CD4-positive, alpha-beta T cell treated with Interleukin-2 at 100 ng/mL for 4 hours (primary cell): Measurements from ENCODE around the gene RBFOX1.

Experiments
- DNase-seq: peaks from one replicate; pipeline ENCODE4 v3.0.0-alpha.2; 2020; ENCODE audit warnings: low spot score

RBFOX1 gene

DNA sequence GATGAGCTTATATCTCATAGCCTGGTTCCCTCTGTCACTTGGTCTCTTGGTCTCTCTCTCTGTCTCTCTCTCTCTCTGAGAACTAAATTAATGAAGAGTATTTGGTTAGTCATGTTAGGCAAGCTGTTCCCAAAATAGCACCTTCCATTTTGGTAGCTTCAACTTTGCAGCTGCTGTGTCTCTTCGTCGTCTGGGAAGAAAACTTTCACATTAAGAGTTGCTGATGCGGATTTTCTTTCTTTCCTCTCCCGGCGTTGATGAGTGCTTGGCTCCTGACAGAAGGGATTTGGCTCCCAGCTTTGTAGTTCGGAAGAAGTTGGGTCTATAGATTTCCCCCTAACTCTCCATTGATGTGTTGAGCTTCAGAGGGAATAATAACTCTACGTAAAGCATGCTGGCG, at the start of gene RBFOX1:
Gene RBFOX1 (plus strand): TSS at position 235 of the 400 bp plus-strand sequence.
- no peak for DNase-seq

DNA sequence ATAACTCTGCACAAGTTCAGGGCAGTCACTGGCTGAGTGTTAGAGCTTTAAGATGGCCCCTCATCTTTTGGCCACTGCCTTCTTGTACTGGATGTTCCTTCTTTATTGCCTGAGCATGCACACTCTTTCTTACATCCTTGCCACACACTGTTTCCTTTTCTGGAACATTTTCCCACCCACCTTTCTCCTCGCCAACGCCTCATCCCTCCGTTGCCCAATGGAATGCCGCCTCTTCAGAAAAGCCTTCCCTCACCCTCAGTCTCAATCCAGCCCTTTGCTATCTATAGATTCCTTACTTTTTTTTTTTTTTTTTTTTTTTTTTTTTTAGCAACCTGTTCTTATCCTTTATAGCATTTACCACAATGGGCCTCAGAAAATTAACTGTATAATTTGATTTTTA, 47.9 kb upstream of the RBFOX1 start:
- no peak for DNase-seq

DNA sequence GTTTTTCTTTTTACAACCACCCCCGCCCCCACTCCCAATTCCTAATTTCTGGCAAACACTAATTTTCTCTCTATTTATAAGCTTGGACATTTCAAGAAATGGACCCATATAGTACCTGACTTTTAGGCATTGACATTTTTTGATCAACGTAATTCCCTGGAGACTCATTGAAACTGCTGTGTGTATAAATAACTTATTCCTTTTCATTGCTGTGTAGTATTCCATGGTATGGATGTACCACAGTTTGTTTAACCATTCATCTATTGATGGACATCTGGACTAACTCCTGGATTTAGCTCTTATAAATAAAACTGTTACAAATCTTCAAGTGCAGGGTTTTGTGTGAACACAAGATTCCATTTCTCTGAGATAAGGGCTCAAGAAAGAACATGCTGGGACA, 47.1 kb upstream of the RBFOX1 start:
- DNase-seq: no peak

DNA sequence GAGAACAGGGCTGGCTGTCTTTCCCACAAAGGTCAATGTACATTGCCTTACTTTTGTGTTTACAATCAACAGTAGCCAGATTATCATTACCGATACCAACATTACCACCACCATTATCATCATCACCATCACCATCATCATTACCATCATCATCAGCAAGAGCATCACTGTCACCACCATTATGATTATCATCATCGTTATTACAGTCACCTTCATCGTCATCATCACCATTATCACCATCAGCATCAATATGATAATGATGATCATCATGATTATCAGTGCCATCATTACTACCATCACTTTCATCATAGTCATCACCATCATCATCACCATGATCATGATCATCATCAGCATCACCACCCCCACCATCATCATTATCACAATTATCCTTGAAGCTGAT, 43.3 kb upstream of the RBFOX1 start:
- no peak for DNase-seq

DNA sequence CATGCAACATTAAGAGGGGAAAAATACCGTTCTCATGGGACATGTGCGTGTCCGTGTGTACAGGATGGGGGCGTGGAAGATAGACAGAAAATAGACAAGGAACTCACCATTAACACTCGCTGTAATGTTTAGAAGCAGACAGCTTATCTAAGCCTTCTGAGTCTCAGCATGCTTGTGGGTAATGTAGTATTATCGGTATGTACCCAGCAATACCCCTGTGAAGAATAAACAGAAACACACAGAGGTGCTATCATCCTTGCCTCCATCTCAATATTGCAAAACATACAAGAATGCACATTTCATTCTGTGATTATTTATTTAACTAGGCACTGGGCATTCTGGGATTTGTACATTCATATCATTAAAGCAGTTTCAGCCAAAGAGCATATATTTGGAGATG, 42.0 kb upstream of the RBFOX1 start:
- no peak for DNase-seq

DNA sequence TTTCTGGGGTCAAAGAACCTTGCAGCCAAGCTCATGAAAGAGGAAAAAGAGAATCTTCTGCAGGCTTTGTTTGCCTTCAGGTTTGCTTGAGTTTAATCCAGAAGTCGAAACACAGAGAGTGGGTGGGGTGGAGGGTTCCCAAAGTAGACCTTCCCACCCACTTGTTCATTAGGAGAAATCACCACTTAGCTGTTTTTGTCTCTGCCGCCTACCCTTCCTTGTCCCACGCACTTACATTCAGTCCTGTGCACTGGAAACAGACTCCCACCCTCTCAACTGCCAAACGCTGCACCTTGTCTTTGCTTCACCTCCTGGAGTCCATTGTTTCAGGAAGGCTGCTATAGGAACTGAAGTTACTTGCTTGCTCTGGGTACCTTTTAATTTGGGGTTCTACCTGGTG, 38.6 kb upstream of the RBFOX1 start:
- DNase-seq: no peak

DNA sequence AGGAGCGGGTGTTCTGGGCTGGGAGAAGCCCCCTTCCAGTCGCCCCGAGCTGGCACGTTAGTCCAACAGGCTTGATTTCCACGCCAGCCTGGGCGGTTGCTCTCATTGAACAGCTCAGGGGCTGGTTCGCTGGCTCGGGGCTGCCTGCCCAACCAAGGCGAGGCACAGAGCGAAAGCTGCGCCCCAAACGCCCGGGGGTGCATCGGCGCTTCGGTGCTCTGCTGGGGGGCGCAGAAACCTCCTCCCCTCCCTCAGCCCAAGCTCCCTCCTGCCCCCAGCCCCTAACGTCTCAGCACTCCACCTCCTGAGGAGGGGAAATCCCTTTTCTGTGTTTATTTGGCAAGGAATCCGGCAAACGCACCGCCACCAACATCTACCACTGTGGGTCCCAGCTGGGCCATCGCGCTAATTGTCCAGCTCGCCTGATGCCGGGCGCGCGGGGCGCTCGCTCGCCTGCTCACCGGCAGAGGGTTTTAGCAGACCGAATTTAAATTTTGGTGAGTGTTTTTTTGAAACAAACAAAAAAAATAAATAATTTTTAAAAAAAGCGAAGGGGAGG, 29.5 kb upstream of the RBFOX1 start:
- no peak for DNase-seq

DNA sequence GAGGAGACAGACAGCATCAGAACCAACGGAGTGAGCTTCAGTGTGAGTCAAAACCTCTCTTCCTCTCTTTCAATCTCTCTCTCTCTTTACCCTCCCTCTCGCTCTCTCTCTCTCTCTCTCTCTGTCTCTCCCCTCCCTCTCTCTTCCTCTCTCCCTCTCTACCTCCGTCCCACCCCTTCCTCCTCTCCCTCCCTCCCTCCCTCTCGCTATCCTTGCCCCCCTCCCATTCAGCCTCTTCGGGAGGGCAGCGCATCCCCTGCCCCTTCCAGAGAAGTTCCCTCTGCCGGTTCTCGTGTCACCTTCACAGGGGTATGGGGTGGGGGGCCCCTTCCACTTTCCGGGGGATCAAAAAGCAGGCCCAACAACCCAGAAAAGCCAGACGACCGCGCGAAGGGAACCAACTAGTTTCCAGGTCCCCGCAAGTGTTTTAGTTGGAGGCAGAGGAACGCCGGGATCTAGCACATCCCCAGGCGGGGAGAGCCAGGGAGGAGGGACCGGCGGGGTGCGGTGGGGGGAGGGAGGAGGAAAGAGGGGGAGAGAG, 28.9 kb upstream of the RBFOX1 start:
- DNase-seq: no peak

DNA sequence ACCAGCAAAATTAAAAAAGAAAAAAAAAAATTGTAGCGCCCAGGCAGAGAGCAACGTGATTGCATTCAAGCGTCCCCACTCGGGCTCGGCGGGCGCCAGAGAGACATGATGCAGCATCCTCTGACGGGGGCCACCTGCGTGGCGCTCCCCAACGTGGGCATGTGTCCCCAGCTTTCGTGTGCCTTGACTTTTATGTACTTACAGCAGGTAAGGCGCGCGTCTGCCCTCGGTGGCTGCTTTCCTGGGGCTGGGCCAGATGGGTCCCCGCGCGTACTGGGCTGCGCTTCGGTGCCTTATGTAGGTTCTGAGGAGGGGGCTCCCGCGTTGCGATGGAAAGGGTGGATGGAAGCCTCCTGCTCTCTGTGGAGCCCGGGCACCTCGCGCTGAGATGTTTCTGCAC, 28.4 kb upstream of the RBFOX1 start:
- no peak for DNase-seq

DNA sequence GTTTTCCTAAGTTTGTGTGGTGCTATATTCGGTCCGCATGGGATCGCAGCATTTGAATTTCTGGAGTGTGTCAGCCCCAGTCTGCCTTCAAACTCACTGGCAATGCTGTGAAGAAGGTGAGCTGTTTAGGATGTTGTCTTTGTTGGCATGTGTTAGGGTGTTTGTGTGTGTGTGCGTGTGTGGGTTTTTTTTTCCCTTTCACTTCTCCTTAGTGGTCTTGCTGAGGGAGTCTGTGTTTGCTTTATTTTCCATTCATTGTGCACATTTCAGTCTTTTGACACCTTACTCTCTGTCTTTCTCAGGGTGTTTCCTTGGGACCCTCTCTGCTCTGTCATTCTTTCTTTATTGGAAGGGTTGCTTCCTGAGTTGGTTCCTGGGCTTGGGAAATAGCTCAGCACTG, 27.7 kb upstream of the RBFOX1 start:
- no peak for DNase-seq

DNA sequence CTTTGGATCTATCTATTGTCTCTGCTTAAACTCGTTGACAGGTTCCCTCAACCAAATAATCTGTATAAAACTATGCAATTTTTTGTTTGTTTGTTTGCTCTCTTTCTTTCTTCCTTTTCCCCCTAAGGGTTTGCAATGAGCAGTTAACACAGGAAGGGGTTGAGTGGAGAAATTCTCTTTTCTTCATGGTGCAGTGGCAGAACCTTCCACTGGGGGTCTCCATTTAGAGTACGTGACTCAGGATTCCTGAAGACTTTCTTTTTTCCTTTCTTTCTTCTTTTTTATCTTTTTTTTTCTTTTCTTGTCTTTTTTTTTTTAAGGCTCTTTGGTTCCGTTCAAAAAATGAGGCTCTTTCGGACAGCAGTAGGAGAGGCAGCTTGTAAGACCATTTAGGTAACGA, 19.5 kb upstream of the RBFOX1 start:
- DNase-seq: no peak

DNA sequence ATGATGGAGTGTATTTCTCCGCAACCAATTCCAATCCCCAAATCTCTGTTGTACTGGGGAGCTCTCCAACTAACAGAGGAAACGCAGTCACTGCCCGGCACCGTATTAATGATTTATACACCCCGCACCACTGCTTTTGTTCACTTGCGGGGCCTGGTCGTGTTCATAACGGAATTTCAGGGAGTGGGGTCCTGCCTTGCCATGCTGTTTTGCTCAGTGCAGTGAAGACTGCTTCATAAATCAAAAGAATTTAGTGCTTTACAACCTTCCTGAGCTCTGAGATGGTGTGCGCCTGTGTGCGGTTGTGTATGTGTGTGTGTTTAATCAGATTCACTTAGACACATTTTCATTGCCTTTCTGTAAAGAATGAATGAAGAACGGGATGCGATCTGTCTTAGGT, 18.5 kb upstream of the RBFOX1 start:
- no peak for DNase-seq

DNA sequence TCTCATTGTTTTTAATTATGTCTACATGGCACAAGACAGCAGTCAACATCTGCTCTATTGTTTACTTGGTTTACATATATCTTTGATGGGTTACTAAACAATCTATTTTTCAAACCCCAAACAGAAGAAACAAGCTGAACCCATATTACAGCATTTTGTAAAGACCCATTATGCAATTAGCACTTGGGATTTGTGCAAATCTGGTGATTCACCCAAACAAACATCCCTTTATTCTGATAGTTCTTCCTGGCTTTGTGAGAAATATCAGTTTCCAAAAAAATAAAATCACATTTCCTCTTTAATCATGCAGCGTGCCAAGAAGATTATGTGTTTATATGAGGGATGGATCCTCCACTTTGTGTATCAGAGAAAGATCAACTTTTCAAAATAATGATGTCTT, 16.8 kb upstream of the RBFOX1 start:
- DNase-seq: no peak

DNA sequence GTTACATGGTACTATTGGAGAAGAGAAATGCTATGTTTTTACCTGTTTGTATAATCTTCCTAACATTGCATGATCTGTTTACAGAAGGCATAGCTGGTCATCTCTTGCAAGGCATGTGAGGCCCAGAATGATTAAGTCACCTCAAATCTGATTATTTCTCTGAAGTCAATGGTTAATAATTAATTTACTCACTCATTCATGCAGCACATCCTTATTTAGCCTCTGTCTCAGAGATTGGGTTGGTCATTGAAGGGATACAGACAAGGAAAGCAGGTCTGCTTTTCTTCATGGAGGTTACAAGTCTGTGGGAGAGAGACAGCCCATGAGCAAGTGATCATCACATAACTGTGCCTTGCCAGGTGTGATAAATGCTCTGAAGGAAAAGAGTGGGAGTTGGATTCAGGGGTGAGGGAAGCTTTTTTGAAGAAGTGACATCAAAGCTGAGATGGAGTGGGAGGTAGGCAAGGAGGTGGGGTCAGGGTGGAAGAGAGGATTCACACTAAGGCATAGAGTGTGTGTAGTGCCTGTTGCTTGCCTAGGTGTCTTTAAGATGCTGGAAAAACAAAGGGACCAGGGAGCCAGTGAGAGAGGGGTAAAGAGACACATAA, 16.3 kb upstream of the RBFOX1 start:
- DNase-seq: no peak

DNA sequence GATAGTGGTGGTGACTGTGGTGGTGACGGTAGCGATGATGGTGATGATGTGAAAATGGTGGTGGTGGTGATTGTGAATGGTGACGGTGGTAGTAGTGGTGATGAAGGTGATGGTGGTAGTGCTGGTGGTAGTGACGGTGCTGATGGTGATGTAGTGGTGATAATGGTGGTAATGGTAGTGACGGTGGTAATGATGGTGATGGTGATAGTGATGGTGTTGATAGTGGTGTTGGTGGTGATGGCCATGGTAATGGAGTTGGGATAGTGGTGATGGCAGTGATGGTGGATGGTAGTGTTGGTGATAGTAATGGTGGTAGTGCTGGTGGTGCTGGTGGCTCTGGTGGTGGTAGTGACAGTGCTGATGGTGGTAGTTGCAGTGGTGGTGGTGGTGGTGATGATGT, 14.7 kb upstream of the RBFOX1 start:
- no peak for DNase-seq

DNA sequence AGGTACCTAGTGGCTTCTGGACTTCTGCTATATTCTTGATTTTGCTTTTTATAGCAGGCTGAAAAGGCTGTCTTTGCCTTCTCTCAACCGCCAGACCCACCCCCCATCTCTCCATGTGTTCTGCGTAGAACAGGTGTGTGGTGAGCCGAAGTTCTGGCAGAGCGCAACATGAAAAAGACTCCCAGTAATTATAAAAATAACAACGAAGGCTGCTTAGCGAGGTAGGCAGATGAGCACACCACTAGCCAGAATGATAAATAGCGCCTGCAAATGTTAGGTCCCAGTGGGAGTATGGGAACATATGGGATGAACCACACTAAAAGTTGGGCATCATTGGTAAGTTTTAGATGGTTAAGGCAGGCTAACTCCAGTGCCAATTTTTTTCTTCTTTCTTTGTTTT, 14.0 kb upstream of the RBFOX1 start:
- DNase-seq: no peak

DNA sequence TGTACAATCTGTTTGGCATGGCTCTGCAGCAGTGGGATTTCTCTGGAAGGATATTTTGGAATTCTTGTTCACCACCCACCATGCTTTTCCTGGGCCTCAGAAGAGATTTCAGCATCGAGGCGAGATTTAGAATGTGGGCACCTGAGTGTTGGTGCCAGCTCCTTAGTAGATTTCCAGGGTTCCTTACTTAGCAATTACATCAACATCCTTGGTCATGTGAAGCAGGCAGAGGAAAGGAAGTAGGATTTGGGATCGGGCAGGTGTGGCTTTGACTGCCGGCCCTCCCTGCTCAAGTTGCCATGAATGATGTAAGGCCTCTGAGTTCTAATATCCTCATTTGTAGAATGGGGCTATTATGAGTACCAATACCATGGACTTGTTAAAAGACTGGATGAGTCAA, 13.1 kb upstream of the RBFOX1 start:
- no peak for DNase-seq

DNA sequence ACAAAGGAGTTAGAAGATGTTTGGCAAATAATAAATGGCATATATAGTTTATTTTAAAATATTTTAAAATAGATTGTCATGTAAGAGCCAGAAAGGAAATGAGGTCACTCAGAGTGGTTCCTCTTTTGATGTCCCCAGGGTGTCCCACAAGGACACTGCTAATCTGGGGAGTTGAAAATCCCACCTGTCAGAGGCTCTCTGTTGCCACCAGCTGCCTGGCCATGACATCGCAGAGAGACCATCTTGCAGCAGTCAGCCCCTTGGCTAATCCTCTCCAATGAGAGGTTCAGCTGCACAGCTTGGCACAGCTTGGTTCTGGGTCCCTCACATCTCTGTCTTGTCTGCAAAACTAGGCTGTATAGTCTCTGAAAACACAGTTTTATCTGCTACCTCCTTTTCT, 11.0 kb upstream of the RBFOX1 start:
- no peak for DNase-seq

DNA sequence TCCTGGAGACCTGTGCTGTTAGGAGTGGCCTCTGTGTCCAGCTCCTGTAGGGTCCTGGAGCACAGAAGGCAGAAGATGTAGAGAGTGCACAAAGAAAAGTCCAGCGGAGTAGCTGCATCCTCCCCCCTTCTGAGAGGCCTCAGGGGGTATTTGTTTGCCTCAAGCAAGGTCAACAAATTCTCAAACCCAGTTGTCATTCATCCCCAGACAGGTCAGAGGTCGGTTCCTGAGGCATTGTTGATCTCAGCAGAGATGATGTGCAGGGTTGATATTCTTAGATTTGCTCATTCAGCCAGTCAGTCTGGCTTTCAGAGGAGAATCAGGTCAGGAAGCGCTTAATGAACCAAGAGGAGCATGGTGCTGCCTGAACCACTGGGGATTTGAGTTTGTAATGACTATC, 8.3 kb upstream of the RBFOX1 start:
- no peak for DNase-seq

DNA sequence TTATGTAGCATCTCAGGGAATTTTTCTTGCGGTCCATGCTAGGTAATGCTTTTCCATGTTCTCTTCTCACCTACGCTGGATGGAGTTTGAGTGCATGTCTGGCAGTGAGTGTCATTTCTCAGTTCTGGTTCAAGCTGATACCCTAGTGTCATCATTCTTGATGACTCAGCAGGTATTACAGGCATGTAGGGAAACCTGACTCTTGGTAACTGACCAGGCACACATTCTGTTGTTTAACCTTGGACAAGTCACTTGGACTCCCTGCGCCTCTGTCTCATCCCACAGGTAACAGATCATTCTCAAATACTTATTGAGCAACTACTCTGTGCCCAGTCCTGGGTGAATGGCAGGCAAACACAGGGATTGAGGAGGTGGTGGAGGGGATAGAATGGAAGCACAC, 6.8 kb upstream of the RBFOX1 start:
- no peak for DNase-seq

DNA sequence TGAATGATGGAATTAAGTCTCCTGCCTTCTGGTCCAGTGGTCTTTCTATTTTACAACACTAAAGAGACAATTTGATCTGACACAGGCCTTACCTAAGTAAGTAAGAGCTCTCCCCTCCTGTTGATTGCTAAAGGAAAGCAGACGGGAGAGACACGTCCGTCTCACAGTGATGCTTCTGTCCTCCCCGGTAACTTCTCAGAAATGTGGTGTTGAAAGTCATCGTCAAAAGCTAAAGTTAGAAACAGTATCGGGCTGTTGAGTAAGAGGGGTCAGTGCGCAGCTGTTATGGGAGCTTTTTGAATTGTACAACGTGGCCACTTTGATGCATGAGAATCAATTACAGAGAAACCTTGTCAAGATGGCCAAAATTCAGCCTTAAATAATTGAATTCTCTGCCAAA, 1.9 kb upstream of the RBFOX1 start:
- DNase-seq: no peak

DNA sequence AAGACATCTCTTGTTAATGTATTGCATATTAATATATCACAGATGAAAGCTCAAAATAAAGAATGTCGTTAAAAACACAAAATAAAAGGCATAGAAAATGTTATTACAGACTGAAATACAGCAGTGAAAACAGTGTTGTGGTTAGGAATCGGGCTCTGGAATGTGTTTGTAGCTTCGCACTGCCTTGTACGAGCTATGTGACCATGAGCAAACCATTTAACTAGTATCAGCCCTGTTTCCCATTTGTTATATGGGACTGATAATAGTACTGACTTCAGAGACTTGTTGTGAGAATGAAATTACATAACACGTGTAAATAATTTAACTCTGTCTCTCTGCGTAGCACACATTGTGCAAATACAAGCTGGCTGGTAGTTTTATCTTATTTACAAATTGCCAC, 648 bp upstream of the RBFOX1 start:
- no peak for DNase-seq

DNA sequence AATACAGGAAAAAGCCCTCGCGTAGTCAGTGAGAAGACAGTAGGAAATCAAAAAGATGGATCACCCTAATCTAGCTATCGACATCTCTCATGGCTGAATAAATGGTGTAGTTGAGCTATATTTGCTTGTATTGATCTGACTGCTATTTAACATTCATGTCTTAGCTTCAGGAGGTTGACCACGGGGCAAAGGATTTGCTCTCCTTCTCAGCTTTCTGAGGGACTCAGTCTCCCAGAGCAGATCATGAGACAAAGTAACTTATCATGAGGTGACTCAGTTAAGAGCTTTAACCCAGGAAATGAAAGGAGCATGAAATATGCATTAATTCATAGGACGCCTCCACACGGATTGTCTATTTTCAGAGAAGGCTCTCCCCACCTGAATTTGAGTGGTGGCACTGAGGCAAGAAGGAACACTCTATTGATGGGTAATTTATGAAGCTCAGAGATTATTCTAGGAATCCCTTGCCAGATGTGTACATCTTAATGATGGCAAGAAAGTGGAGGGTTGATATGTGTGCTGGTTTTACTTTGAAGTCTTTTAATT, 608 bp downstream of the RBFOX1 start:
- DNase-seq: no peak
